Parathyroid adenoma (tissue), 2 donors: ENCODE data around the gene ZNF319.

Experiments
- H2AFZ ChIP-seq: fragments of 300-600 bp; sonication (generic); one replicate; pipeline ENCODE4 v1.7.0; 2017; ENCODE audit warnings: antibody characterized with exemption, mild to moderate bottlenecking
- H3K27ac ChIP-seq: fragments of 300-600 bp; sonication (generic); one replicate; pipeline ENCODE4 v1.7.0; 2017
- H3K27me3 ChIP-seq: fragments of 300-600 bp; sonication (generic); one replicate; pipeline ENCODE4 v1.7.0; 2017; ENCODE audit warnings: low read length; ENCODE audit not compliant: control insufficient read depth, insufficient read depth
- H3K36me3 ChIP-seq: fragments of 300-600 bp; sonication (generic); one replicate; pipeline ENCODE4 v1.7.0; 2017; ENCODE audit warnings: low read length; ENCODE audit not compliant: control insufficient read depth, insufficient read depth
- H3K4me1 ChIP-seq: fragments of 300-600 bp; sonication (generic); one replicate; pipeline ENCODE4 v1.7.0; 2017; ENCODE audit warnings: control low read depth
- H3K4me2 ChIP-seq: fragments of 300-600 bp; sonication (generic); one replicate; pipeline ENCODE4 v1.7.0; 2017; ENCODE audit warnings: low read length
- H3K4me3 ChIP-seq: fragments of 300-600 bp; sonication (generic); one replicate; pipeline ENCODE4 v1.7.0; 2017; ENCODE audit warnings: low read depth, low read length
- H3K79me2 ChIP-seq: fragments of 300-600 bp; sonication (generic); one replicate; pipeline ENCODE4 v1.7.0; 2017; ENCODE audit warnings: control low read depth
- H3K9ac ChIP-seq: fragments of 300-600 bp; sonication (generic); one replicate; pipeline ENCODE4 v1.7.0; 2017; ENCODE audit warnings: mild to moderate bottlenecking
- H3K9me3 ChIP-seq: fragments of 300-600 bp; sonication (generic); one replicate; pipeline ENCODE4 v1.7.0; 2017; ENCODE audit warnings: low read length; ENCODE audit not compliant: control insufficient read depth
- TF ChIP-seq, protein P1 (sequence below): fragments of 300-600 bp; sonication (generic); IDR thresholded peaks from one replicate; pipeline ENCODE4 v1.7.0; 2017; ENCODE audit warnings: antibody characterized with exemption, mild to moderate bottlenecking
- donor health status: primary hyperparathyroidism.

Gene ZNF319

DNA sequence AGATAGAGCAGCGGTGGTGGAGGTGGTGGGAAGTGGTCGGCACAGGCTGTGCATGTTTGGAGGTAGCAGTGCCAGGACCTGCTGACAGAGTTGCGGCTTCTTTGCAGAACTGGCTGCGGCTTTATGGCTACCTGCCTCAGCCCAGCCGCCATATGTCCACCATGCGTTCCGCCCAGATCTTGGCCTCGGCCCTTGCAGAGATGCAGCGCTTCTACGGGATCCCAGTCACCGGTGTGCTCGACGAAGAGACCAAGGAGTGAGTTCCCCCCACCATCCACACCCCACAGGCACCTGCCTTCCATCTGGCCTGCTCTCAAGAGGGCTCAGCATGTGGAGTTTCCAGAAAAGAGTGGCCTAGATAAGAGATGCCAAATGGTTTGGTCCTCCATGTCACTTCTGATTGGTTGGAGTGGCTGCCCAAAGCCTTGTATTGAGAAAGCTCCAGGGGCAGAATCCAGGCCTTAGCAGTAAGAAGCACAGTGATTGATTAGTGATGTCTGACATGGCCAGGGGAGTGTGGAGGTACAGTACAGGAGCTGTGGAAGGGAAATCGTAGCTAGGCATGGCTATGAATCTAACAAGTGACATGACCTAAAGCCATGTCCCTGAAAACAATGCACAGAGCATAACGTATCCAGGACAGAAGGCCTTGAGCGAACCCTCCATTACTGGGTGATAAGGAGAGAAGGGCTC, 37.0 kb upstream of the ZNF319 start:
- Histone ChIP-seq H2AFZ (no peak overlapping the region), H3K4me1 (peaks cover 8% of the 10 kb centered on the region), H3K9me3 (no peaks in the 10 kb centered on the region), H3K9ac (no peak overlapping the region), H3K27ac (no peak overlapping the region), H3K4me3 (no peak overlapping the region), H3K79me2 (peaks cover 5% of the 10 kb centered on the region), H3K4me2 (no peak overlapping the region), H3K27me3 (no peaks in the 10 kb centered on the region), H3K36me3 (no peaks in the 10 kb centered on the region)
- TF ChIP-seq, protein P1, sequence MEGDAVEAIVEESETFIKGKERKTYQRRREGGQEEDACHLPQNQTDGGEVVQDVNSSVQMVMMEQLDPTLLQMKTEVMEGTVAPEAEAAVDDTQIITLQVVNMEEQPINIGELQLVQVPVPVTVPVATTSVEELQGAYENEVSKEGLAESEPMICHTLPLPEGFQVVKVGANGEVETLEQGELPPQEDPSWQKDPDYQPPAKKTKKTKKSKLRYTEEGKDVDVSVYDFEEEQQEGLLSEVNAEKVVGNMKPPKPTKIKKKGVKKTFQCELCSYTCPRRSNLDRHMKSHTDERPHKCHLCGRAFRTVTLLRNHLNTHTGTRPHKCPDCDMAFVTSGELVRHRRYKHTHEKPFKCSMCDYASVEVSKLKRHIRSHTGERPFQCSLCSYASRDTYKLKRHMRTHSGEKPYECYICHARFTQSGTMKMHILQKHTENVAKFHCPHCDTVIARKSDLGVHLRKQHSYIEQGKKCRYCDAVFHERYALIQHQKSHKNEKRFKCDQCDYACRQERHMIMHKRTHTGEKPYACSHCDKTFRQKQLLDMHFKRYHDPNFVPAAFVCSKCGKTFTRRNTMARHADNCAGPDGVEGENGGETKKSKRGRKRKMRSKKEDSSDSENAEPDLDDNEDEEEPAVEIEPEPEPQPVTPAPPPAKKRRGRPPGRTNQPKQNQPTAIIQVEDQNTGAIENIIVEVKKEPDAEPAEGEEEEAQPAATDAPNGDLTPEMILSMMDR: no peak

GRCh38 chr16:58036943-58037342, 36.5 kb upstream of the ZNF319 start:
- Histone ChIP-seq H3K79me2 (peaks cover 5% of the 10 kb centered on the region), H3K9me3 (no peaks in the 10 kb centered on the region), H3K9ac (no peak overlapping the region), H3K27me3 (no peaks in the 10 kb centered on the region), H3K4me1 (peaks cover 10% of the 10 kb centered on the region), H3K36me3 (no peaks in the 10 kb centered on the region), H3K4me3 (no peak overlapping the region), H3K4me2 (no peak overlapping the region), H3K27ac (no peak overlapping the region), H2AFZ (no peak overlapping the region)
- TF ChIP-seq, protein P1: no peak

DNA sequence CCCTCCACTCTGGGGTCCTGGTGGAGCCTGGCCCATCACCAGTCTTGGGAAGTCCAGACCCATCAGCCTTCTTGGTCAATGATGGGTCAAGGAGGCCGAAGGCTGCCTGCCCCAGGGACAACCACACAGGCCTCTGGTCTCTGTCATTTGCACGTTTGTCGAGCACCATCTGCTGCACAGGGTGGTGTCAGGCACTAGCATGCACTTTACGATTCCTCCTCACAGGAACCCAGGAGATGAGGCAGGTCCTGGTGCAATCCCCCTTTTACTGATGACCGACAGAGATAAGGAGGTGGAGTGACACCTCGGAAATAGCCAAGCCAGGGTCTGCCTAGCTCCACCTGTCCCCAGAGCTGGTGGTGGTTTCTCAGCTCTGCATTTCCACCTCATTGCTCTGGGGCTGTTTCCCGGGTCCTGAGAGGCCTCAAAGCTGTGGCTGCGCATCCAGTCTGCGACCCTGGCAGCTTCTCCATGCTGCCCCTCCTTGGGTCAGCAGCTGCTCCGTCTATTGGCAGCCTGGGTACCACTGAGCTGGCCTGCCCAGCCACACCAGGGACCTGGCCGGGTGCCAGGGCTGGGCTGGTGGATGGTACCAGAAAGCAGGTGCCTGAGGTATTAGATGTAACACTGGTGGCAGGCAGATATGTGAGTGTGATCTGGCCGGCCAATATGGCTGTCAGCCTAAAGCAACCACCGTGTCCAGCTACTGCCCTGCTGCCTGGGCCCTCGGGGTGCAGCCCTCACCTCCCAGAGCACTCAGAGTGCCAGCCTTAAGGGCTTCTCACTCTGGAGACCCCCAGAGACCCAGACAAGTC, 35.1 kb upstream of the ZNF319 start:
- Histone ChIP-seq H3K36me3 (no peaks in the 10 kb centered on the region), H3K9me3 (no peaks in the 10 kb centered on the region), H3K27ac (no peak overlapping the region), H3K4me2 (no peak overlapping the region), H3K4me1 (peaks cover 10% of the 10 kb centered on the region), H3K4me3 (no peak overlapping the region), H3K27me3 (no peaks in the 10 kb centered on the region), H3K9ac (no peak overlapping the region), H3K79me2 (peaks cover 5% of the 10 kb centered on the region), H2AFZ (no peak overlapping the region)
- TF ChIP-seq, protein P1: no peak

DNA sequence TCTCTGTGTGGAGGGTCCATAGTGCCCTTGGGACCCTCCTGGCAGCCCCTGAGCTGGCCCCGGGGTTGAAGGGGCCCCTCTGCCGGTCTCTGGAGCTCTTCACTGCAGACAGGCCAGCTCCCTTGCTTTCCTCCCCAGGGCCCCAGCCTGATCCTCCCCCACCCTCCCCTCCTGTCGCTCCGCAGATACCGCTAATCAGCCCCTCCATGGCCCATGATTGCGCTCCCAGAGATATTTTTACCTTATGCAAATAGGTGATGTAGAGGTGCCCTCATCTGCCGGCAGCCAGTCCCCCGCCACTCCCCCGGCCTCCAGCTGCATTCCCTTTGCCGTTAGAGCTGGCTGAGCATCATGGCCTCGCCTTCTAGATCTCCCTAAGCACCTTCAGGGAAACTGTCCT, 34.3 kb upstream of the ZNF319 start:
- no peak overlapping the region for H3K9ac ChIP-seq
- no peak overlapping the region for H2AFZ ChIP-seq
- H3K79me2 ChIP-seq: peaks cover 5% of the 10 kb centered on the region
- TF ChIP-seq, protein P1: no peak
- H3K4me2 ChIP-seq: no peak overlapping the region
- H3K27me3 ChIP-seq: no peaks in the 10 kb centered on the region
- no peak overlapping the region for H3K4me3 ChIP-seq
- no peak overlapping the region for H3K27ac ChIP-seq
- no peaks in the 10 kb centered on the region for H3K9me3 ChIP-seq
- peaks cover 10% of the 10 kb centered on the region for H3K4me1 ChIP-seq
- no peaks in the 10 kb centered on the region for H3K36me3 ChIP-seq
